ENCODE measurements around the gene SALL3.

Gene SALL3

GRCh38 chr18:78947291-78947690, 32.3 kb upstream of the SALL3 start:
- TF ChIP-seq TOX (CRISPR knock-in tag; IDR thresholded peaks at IDR 0.05; ENCODE audit: borderline replicate concordance) = no peak
- no peak for TF ChIP-seq TSHZ2 (CRISPR knock-in tag; IDR thresholded peaks at IDR 0.05)
- no peak for TF ChIP-seq TCF4 (CRISPR knock-in tag; IDR thresholded peaks at IDR 0.05; ENCODE audit: borderline replicate concordance)
- TF ChIP-seq BACH2 (CRISPR knock-in tag; IDR thresholded peaks at IDR 0.05; ENCODE audit: borderline replicate concordance) = no peak
- no peak for TF ChIP-seq OSR1 (CRISPR knock-in tag; IDR thresholded peaks at IDR 0.05)
- TF ChIP-seq SNAI2 (CRISPR knock-in tag; IDR thresholded peaks at IDR 0.05) = no peak
- no peak for TF ChIP-seq PATZ1 (CRISPR knock-in tag; IDR thresholded peaks at IDR 0.05; ENCODE audit: borderline replicate concordance)
- TF ChIP-seq CREB5 (CRISPR knock-in tag; IDR thresholded peaks at IDR 0.05; ENCODE audit: low read depth) = no peak
- no peak for TF ChIP-seq PPARA (CRISPR knock-in tag; IDR thresholded peaks at IDR 0.05; ENCODE audit: borderline replicate concordance)
- TF ChIP-seq CSDC2 (CRISPR knock-in tag; IDR thresholded peaks at IDR 0.05) = no peak
- TF ChIP-seq ZNF8 (CRISPR knock-in tag; IDR thresholded peaks at IDR 0.05) = no peak
- TF ChIP-seq CSRNP3 (CRISPR knock-in tag; IDR thresholded peaks at IDR 0.05) = no peak
- TF ChIP-seq ZC3H10 (CRISPR knock-in tag; IDR thresholded peaks at IDR 0.05) = no peak
- no peak for TF ChIP-seq ARNTL (CRISPR knock-in tag; IDR thresholded peaks at IDR 0.05; ENCODE audit: borderline replicate concordance, low read depth)
- no peak for TF ChIP-seq ISL1 (CRISPR knock-in tag; IDR thresholded peaks at IDR 0.05)
- no peak for TF ChIP-seq POU6F1 (CRISPR knock-in tag; IDR thresholded peaks at IDR 0.05; ENCODE audit: borderline replicate concordance, low read depth)
- ATAC-seq = no peak

- TF ChIP-seq ZC3H10 (CRISPR knock-in tag; IDR thresholded peaks at IDR 0.05) = no peak
- TF ChIP-seq CSDC2 (CRISPR knock-in tag; IDR thresholded peaks at IDR 0.05) = no peak
- no peak for TF ChIP-seq SNAI2 (CRISPR knock-in tag; IDR thresholded peaks at IDR 0.05)
- TF ChIP-seq BACH2 (CRISPR knock-in tag; IDR thresholded peaks at IDR 0.05; ENCODE audit: borderline replicate concordance) = no peak
- no peak for TF ChIP-seq ZNF70 (CRISPR knock-in tag; IDR thresholded peaks at IDR 0.05)
- no peak for TF ChIP-seq ESRRG (CRISPR knock-in tag; IDR thresholded peaks at IDR 0.05)
- no peak for TF ChIP-seq CREB5 (CRISPR knock-in tag; IDR thresholded peaks at IDR 0.05; ENCODE audit: low read depth)
- TF ChIP-seq RARB (CRISPR knock-in tag; IDR thresholded peaks at IDR 0.05) = no peak
- TF ChIP-seq ZNF8 (CRISPR knock-in tag; IDR thresholded peaks at IDR 0.05) = no peak
- TF ChIP-seq CSRNP3 (CRISPR knock-in tag; IDR thresholded peaks at IDR 0.05) = no peak
- no peak for TF ChIP-seq ISL1 (CRISPR knock-in tag; IDR thresholded peaks at IDR 0.05)
- TF ChIP-seq PATZ1 (CRISPR knock-in tag; IDR thresholded peaks at IDR 0.05; ENCODE audit: borderline replicate concordance) = no peak
- TF ChIP-seq OSR1 (CRISPR knock-in tag; IDR thresholded peaks at IDR 0.05) = no peak
- no peak for TF ChIP-seq TSHZ2 (CRISPR knock-in tag; IDR thresholded peaks at IDR 0.05)
- TF ChIP-seq GLIS3 (CRISPR knock-in tag; IDR thresholded peaks at IDR 0.05) = no peak
- no peak for TF ChIP-seq ZFP30 (CRISPR knock-in tag; IDR thresholded peaks at IDR 0.05)
- no peak for TF ChIP-seq PPARA (CRISPR knock-in tag; IDR thresholded peaks at IDR 0.05; ENCODE audit: borderline replicate concordance)
- TF ChIP-seq TOX (CRISPR knock-in tag; IDR thresholded peaks at IDR 0.05; ENCODE audit: borderline replicate concordance) = no peak
- ATAC-seq = no peak
Measured at GRCh38 chr18:78948221-78948620, 31.4 kb upstream of the SALL3 start.
